ENCODE measurements around the gene LRRC58. TPM values are rescaled to one million over a fixed set of nuclear protein-coding genes. Genes with fewer than 3 reads are reported as not detected.

Gene LRRC58
- total RNA-seq, 1 donor from 2014 or later = 16.6 TPM

DNA sequence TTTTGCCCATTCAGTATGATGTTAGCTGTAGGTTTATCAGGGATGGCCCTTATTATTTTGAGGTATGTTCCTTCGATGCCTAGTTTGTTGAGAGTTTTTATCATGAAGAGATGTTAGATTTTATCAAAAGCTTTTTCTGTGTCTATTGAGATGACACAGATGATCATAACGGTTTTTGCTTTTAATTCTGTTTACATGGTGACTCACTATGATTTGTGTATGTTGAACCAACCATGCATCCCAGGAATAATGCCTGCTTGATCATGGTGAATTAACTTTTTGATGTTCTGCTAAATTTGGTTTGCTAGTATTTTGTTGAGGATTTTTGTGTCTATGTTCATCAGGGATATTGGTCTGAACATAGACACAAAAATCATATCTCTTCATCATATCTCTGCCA lies 72.4 kb downstream of the LRRC58 start:
- no peak for DNase-seq (ENCODE audit: low spot score)

GRCh38 chr3:120275618-120276017 lies 73.5 kb downstream of the LRRC58 start:
- DNase-seq (ENCODE audit: low spot score) = no peak

DNA sequence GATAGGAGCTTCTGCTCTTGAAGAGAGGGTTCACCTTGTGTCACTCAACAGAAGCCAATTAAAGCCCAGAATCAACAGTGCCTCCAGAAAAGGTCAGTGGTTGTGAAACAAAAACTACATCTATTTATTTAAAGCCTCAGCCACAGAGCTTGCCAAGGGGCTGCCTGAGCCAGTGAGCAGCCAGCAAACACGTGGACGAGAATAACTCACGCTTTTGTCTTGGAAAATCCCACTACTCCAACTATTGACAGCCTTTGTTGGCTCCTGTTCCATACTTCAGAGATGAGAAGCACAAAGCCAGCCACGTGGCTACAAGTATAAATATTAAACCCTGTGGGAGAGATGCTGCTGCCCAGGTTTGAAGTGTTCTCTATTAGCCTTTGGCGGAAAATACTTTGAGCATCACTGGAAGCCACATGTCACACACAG lies 74.4 kb downstream of the LRRC58 start:
- DNase-seq (ENCODE audit: low spot score) = no peak

Other genes starting within 250 kb of the LRRC58 start
- gene GPR156, start 64.1 kb downstream of the LRRC58 start, total RNA-seq = 0.20 TPM
- gene FSTL1, start 101.6 kb upstream of the LRRC58 start, total RNA-seq = 294 TPM
- gene NDUFB4, start 247.0 kb upstream of the LRRC58 start, total RNA-seq = 125 TPM

Measured in mucosa of gallbladder (tissue), 1 donor.